GM18909 (cell line): Measurements from ENCODE around the gene RNF224.
"Not testable (repeated sequence)": the region's sequence is repeated elsewhere in the genome, so short reads cannot be mapped to it uniquely, and the experiment has no call there.

ENCODE experiments used
- ATAC-seq: cut with Tn5 transposase; IDR thresholded peaks from one replicate; pipeline ENCODE4 v1.9.1; 2021; ENCODE audit warnings: mild to moderate bottlenecking; ENCODE audit not compliant: unreplicated experiment, poor library complexity

Gene RNF224

DNA sequence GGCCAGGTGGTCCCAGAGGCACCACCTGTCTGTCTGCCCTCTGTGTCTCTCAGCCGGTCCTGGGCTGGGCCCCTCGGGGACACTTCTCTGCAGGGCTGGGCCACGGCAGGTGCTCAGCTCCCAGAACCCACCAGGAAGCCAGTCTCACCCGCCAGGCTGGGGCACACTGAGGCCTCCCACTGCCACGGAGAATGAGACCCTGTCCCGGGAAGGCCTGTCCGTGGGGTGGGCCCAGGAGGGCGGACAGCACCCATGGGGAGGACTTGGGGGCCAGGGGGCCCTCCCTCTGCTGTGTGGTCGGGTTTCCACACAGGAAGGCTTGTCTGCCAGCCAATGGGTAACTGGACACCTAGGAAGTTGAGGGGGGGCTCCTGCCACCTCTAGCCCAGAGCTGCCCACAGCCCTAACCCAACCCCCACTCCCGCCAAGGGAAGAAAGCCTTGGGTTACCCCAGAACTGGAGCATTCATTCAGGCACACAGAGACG is 9.7 kb downstream of the RNF224 start:
- ATAC-seq: no peak

DNA sequence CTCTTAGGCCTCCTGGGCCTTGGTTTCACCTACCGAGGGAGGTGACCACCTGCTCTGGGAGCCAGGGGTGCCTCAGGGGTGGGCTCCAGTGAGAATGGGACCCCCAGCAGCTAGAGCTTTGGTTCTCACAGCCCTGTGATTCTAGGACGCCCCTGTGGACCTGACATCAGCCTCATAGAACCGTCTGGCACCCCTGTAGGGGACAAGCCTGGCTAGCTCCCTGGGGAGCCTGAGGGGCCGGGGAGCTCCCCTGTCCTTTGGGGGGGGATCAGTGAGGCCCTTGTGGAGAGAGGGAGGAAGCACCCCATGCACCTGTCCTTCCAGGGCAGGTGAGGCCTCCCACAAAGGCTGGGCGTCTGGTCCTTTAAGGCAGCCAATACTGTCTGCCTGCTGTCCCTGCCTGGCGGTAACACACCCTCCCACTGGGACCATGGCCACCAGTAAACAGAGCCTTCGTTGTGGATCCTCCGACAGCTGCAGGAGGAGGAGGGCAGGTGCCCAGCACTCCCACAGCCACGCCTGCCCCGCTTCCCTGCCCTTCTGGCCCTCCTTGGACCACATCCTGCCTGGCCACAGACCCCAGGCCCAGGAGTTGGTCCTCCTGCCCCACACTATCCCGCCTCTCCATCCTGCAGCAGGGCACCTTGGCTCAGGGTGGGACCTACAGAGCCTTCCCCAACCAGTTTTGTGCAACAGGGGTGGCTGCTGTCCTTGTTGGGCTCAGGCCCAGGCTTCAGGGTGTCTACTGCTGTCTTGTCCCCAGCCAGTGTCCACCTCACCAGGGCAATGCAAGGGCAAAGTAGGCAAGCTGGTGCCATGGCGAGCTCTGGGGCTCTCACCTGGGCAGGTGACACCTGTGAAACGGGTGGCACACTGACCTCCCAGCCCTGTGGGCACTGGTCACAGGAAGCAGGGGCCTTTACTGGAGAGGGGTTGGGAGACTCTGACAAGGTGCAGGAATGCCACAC is 10.7 kb downstream of the RNF224 start:
- no peak for ATAC-seq

- not testable (repeated sequence) for ATAC-seq
Observed at GRCh38 chr9:137239541-137240200, 12.4 kb downstream of the RNF224 start.

DNA sequence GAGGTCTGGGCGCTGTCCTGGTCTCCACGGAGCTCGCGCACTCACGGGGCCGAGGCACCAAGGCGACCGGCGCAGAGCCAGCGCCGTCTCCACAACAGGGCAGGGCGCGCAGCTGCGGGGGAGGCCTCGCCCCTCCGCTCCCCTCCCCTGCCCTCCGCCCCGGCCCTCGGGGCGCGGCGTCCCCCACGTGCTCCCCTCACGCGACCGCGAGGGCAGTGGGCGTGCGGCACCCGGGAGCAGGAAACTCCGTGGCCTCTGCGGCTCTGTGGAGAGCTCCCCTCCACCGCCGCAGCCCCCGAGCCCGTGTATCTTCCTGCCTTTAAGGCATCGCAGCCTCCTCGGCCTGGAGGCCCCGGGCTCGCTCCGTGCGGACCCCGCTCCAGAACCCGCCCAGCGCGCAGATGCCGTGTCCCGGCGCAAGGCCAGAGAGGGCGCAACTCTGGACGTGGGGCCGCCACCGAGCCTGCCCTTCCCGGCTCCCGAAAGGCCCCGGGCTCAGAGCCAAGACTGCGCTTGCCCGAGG is 13.1 kb downstream of the RNF224 start:
- ATAC-seq: peak; percentile 24

DNA sequence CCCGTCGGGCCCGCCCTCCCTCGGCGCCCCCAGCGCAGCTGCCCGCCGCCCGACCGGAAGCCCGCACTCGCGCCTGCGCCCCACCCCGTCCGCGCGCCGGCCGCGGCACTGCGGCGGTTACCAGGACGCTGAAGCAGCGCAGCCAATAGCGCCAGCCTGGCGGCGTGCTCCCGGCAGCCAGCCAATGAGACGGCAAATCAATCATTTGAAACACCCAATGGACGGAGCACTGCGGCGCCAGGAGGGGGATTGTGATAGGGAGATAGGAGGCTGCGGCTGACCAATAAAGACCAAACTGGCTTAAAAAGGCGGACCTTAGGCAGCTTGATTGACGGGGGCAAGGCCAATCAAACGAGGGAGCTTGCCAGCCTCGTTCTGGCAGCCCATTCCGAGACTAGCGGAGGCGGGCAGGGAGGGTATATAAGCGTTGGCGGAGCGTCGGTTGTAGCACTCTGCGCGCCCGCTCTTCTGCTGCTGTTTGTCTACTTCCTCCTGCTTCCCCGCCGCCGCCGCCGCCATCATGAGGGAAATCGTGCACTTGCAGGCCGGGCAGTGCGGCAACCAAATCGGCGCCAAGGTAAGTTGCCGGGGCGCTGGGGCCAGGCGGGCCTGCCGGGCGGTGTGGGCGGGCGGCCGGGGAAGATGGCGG is 13.7 kb downstream of the RNF224 start, which contains the start of gene TUBB4B:
TSS of gene TUBB4B (plus strand) at position 447 of the 649 bp plus-strand sequence. CDS start at position 521, 74 bp downstream.
- peak; percentile 77 for ATAC-seq

- ATAC-seq: peak; percentile 10
Observed at GRCh38 chr9:137241490-137242268, 14.4 kb downstream of the RNF224 start.

DNA sequence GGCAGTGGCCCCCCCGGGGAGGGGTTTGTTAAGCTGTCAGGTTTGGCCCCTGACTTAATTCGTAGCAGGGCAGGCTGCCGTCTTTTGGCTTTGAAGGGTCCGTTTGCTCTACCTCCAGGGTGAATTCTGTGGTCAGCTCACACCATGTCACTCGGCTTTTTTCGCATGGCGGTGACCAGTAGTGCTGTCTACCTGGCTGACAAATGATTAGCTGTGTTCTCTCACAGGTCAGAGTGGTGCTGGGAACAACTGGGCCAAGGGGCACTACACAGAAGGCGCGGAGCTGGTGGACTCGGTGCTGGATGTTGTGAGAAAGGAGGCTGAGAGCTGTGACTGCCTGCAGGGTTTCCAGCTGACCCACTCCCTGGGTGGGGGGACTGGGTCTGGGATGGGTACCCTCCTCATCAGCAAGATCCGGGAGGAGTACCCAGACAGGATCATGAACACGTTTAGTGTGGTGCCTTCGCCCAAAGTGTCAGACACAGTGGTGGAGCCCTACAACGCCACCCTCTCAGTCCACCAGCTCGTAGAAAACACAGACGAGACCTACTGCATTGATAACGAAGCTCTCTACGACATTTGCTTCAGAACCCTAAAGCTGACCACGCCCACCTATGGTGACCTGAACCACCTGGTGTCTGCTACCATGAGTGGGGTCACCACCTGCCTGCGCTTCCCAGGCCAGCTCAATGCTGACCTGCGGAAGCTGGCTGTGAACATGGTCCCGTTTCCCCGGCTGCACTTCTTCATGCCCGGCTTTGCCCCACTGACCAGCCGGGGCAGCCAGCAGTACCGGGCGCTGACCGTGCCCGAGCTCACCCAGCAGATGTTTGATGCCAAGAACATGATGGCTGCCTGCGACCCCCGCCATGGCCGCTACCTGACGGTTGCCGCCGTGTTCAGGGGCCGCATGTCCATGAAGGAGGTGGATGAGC is 15.2 kb downstream of the RNF224 start:
- no peak for ATAC-seq

DNA sequence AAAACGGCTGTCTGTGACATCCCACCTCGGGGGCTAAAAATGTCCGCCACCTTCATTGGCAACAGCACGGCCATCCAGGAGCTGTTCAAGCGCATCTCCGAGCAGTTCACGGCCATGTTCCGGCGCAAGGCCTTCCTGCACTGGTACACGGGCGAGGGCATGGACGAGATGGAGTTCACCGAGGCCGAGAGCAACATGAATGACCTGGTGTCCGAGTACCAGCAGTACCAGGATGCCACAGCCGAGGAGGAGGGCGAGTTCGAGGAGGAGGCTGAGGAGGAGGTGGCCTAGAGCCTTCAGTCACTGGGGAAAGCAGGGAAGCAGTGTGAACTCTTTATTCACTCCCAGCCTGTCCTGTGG is 15.9 kb downstream of the RNF224 start:
- not testable (repeated sequence) for ATAC-seq

GRCh38 chr9:137243626-137244485 is 16.6 kb downstream of the RNF224 start:
- ATAC-seq: no peak

GRCh38 chr9:137244486-137245449 is 17.5 kb downstream of the RNF224 start:
- no peak for ATAC-seq

DNA sequence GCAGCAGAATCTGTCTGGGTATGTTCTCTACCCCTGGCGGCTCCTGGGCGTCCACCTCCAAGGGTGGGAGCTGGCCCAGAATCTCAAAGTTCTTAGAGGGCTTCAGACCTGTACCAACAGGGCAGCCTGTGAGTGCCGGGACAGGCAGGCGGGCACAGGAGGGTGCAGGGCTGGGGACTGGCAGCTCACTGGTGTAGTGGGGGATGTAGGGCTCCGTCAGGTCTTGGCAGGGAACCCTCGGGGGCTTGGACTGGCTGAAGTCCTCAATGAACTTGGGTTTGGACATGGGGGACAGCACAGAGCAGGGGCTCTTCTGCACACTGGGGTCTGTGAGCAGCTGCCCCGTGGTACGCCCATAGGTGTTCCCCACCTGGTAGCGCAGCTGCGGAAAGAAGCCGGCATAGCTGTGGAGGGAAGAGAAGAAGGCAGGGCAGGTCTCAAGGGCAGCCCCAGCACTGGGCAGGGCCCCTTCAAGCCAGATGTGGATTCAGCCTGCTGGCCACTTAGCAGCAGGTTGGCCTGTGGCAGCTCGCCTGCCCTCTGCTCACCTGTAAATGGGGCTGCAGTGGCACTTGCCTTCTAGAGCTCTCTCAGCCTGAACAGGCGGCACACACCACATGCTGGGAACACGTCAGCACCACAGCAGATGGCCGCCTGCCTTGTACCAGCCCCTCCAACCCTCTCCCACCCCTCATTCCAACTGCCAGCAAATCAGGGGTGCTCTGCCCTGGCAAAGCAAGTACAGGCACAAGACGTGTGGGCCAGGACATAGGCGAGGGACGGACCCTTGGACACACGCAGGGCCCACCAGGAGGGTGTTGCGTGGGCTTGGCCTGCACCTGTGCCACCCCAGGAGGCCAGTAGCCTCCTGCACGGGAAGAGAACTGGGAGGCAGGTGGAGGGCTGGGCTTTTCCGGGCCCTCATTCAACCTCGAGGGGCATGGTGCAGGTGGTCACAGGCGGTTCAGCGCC is 18.4 kb downstream of the RNF224 start:
- no peak for ATAC-seq

GRCh38 chr9:137247135-137247915 is 20.0 kb downstream of the RNF224 start:
- ATAC-seq: no peak

DNA sequence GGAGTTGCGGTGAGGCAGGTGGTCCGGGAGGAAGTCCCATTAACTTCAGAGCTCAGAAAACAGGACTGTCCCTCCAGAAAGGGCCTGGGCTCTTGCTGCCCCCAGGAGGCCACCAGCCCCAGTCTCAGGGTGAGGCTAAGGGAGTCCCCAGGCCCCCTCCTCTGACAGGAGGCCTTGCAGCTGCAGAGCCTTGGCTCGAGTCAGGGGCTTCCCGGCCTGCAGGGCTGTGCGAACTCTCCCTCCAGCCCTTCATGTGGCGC is 20.5 kb downstream of the RNF224 start:
- ATAC-seq: no peak

DNA sequence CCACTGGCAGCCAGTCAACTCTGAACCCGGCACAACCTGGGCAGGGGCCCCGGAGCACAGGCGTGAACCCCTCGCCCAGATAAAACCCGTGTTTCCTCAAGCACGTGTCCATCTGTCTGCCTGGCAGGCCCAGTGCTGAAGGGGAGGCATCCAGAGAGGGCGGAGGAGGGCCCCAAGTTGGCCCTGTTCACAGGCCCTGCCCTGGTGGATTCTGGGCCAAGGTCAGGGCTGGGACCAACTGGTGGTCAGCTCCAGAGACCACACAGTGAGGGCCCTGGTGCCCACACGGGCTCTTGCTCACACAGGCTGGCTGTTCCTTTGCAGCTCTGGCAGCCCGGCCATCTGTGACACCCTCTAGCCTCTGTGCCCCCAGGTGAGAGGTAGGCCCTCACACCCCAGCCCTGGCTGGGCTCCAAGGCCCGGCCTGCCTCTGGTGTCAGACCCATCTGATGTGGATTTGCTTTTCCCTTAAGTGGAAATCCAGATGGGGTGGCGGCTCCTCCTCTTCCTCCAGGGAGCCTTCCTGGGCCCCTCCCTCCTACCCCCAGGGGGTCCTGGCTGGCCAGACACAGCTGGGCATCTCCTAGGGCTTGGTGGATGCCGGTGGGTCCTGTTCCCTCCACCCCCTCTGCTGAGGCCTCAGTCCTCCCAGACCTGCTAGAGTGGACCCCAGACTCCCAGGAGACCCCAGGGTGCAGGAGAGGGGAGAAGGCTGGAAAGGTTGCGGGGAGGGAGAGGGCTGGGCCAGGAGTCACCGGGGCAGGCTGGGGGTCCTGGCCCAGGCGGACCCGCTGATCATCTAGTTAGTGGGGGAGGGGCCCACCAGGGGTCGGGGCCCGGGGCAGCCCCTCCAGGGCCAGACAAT is 23.3 kb downstream of the RNF224 start:
- ATAC-seq: no peak
